Measurements from ENCODE around the gene ZWILCH. TPM values are rescaled to one million over a fixed set of nuclear protein-coding genes. Genes with fewer than 3 reads are reported as not detected.

ZWILCH gene
- polyA plus RNA-seq, 1 donor (not counting 4 experiments of a cell fraction or from before 2014, with no cell fraction given), result 34.9 TPM

GRCh38 chr15:66514586-66514985 lies 9.5 kb downstream of the ZWILCH start:
- Histone ChIP-seq H3K36me3 (ENCODE audit: control insufficient read depth in 2 of 2, extremely low read depth in 1 of 2, insufficient read depth in 2 of 2, low read length in 2 of 2) (peaks cover 5 to 14% of the 10 kb centered on the region in 2 experiments), H3K27ac (ENCODE audit: control insufficient read depth, insufficient read depth, low read length) (no peak overlapping the region), H3K79me2 (ENCODE audit: control insufficient read depth, insufficient read depth, low read length) (peaks cover 2% of the 10 kb centered on the region), H3K9me3 (ENCODE audit: control insufficient read depth, low read depth, low read length) (no peaks in the 10 kb centered on the region), H3K4me3 (ENCODE audit: control insufficient read depth in 2 of 3, extremely low read depth in 1 of 3, insufficient read depth in 2 of 3, low read depth in 1 of 3, low read length in 3 of 3) (no peak overlapping the region), H3K27me3 (ENCODE audit: control insufficient read depth, extremely low read depth, insufficient read depth, low read length) (no peaks in the 10 kb centered on the region), H4K20me1 (ENCODE audit: control insufficient read depth, extremely low read depth, insufficient read depth, low read length) (no peaks in the 10 kb centered on the region), H2AFZ (ENCODE audit: control insufficient read depth, low read length) (no peak overlapping the region), H3K9ac (ENCODE audit: control insufficient read depth, extremely low read depth, insufficient read depth, low read length) (no peak overlapping the region), H3K4me2 (ENCODE audit: control insufficient read depth, extremely low read depth, insufficient read depth, low read depth, low read length) (no peak overlapping the region), H3K9me1 (ENCODE audit: control insufficient read depth, extremely low read depth, insufficient read depth, low read length) (no peaks in the 10 kb centered on the region), H3K4me1 (ENCODE audit: control insufficient read depth, extremely low read depth, insufficient read depth, low read length) (peaks cover 13% of the 10 kb centered on the region)
- TF ChIP-seq CTCF (optimal IDR thresholded peaks at IDR 0.05 in 1 of 3, IDR thresholded peaks at IDR 0.05 in 1 of 3, conservative IDR thresholded peaks at IDR 0.05 in 1 of 3; ENCODE audit: extremely low read depth in 1 of 3, insufficient read depth in 2 of 3, low read length in 3 of 3) (no peak), EZH2 (IDR thresholded peaks at IDR 0.05; ENCODE audit: low read length) (no peak)
- FAIRE-seq (no peak), DNase-seq (ENCODE audit: low read depth, low spot score) (no peak)
- dilution Hi-C loops (cut with MboI; ENCODE audit: extremely low pct_ligation_motif_present, low sequenced_read_pairs), result no loop called here

DNA sequence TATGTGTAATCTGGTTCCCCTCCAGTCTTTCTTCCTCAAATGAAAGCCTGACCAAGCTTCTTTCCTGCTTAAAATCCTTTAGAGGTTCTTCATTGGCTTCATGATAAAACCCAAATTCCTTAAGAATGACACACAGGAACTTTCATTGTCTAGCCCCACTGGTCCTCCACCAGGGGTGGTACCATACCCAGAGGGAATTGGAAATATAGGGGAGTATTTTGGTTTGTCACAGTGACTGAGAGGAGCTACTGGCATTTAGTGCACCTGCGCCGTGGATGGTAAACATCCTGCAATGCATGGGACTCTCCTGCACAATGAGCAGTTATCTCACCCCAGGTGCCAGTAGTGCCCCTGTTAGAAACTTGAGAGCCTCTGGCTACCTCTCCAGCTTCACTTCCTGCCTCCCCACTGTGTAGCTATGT lies 10.8 kb downstream of the ZWILCH start:
- FAIRE-seq (peak; percentile 41), DNase-seq (ENCODE audit: low read depth, low spot score) (no peak)
- Histone ChIP-seq H3K4me3 (ENCODE audit: control insufficient read depth in 2 of 3, extremely low read depth in 1 of 3, insufficient read depth in 2 of 3, low read depth in 1 of 3, low read length in 3 of 3) (no peak overlapping the region), H3K27ac (ENCODE audit: control insufficient read depth, insufficient read depth, low read length) (no peak overlapping the region), H3K9me1 (ENCODE audit: control insufficient read depth, extremely low read depth, insufficient read depth, low read length) (no peaks in the 10 kb centered on the region), H3K27me3 (ENCODE audit: control insufficient read depth, extremely low read depth, insufficient read depth, low read length) (no peaks in the 10 kb centered on the region), H3K36me3 (ENCODE audit: control insufficient read depth in 2 of 2, extremely low read depth in 1 of 2, insufficient read depth in 2 of 2, low read length in 2 of 2) (peaks cover 5 to 12% of the 10 kb centered on the region in 2 experiments), H2AFZ (ENCODE audit: control insufficient read depth, low read length) (no peak overlapping the region), H3K4me1 (ENCODE audit: control insufficient read depth, extremely low read depth, insufficient read depth, low read length) (peaks cover 13% of the 10 kb centered on the region), H3K9me3 (ENCODE audit: control insufficient read depth, low read depth, low read length) (no peaks in the 10 kb centered on the region), H3K4me2 (ENCODE audit: control insufficient read depth, extremely low read depth, insufficient read depth, low read depth, low read length) (peak overlapping the region; percentile 4), H4K20me1 (ENCODE audit: control insufficient read depth, extremely low read depth, insufficient read depth, low read length) (no peaks in the 10 kb centered on the region), H3K79me2 (ENCODE audit: control insufficient read depth, insufficient read depth, low read length) (no peaks in the 10 kb centered on the region), H3K9ac (ENCODE audit: control insufficient read depth, extremely low read depth, insufficient read depth, low read length) (no peak overlapping the region)
- TF ChIP-seq EZH2 (IDR thresholded peaks at IDR 0.05; ENCODE audit: low read length) (no peak), CTCF (optimal IDR thresholded peaks at IDR 0.05 in 1 of 3, IDR thresholded peaks at IDR 0.05 in 1 of 3, conservative IDR thresholded peaks at IDR 0.05 in 1 of 3; ENCODE audit: extremely low read depth in 1 of 3, insufficient read depth in 2 of 3, low read length in 3 of 3) (no peak)
- dilution Hi-C loops (cut with MboI; ENCODE audit: extremely low pct_ligation_motif_present, low sequenced_read_pairs), result no loop called here
